Non-pigmented ciliary epithelial cell (primary cell): ENCODE results near the gene POU6F2.
"Not testable (repeated sequence)": the region's sequence is repeated elsewhere in the genome, so short reads cannot be mapped to it uniquely, and the experiment has no call there.

ENCODE experiments used
- DNase-seq: peaks from one replicate; pipeline ENCODE4 v3.0.0-alpha.2; 2010; ENCODE audit warnings: low read depth

Gene POU6F2

DNA sequence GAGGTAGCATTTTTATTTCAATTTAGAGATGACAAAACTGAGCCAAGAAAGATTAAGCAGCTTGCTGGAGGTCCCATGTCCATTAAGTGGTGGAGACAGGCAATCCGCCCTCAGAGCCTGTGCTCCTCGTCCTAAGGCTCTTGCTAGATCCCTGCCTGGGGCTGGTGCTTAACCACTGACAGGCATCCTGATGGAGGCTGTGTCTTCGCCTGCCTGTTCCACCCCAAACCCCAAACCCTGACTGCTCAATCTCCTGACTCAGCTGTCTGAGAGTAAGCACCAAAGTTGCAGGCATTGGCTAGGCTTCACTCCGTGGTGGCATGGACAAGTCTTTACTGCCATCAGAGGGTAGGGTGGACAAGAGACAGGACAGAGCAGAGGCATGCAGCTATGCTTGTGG is 209.4 kb downstream of the POU6F2 start:
- DNase-seq: no peak

DNA sequence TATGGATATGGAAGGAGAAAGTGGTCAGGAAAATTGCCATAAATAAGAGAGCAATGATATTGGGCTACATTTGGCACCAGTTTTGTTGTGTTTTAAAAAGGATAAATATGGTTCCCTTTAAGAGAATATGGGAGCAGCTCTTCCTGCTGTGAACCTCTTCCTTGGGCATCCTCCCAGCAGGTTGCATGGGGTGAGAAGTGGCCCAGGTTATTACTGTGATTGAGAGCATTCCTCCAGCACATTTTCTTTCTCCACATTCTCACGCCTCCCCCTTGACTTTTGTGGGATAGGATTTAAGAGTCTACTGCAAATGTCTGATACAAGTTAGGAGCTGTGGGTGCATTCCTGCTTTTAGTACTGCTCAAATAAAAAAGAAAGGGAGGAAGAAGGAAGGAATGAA is 214.8 kb downstream of the POU6F2 start:
- DNase-seq: no peak

DNA sequence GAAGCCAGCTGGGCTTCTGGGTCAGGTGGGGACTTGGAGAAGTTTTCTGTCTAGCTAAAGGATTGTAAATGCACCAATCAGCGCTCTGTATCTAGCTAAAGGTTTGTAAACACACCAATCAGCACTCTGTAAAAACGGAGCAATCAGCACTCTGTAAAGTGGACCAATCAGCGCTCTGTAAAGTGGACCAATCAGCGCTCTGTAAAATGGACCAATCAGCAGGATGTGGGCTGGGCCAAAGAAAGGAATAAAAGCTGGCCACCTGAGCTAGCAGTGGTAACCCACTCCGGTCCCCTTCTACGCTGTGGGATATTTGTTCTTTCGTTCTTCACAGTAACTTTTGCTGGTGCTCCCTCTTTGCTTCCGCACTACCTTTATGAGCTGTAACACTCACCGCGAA is 216.7 kb downstream of the POU6F2 start:
- DNase-seq: not testable (repeated sequence)

DNA sequence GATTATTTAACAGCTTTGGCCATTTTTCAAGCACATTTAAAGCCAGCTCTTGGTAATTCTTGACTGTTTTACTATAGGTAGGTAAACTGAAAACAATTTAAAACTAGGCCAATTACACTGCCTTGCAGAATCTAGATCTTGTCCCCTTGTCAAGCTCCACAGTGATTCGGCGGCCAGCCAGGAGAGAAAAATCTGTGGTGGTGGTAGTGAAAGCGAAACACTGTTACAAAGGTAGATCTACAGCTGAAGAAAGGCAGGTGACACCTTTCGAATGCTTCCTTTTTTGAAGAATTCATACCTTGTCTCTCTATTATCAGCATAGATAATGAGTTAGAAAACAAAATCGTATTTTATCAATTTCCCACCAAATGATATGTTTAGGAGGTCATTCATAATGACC is 218.3 kb downstream of the POU6F2 start:
- no peak for DNase-seq

DNA sequence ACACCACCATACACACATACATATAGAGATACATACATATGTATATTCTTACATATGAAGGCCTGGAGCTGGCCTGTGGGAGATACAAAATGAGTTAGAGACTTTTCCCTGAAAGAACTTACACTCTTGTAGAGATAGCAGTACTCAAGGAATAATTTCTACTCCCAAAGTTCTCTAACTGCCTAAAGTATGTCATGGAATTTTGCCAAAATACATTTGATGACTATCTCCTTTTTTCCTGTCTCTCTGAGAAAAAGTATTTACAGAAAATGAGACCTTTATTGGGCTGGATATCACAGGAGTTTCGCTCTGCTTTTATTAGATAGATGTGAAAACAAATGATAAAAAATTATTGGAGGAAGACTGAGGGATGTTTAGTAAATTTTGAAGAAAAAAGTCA is 220.1 kb downstream of the POU6F2 start:
- no peak for DNase-seq

DNA sequence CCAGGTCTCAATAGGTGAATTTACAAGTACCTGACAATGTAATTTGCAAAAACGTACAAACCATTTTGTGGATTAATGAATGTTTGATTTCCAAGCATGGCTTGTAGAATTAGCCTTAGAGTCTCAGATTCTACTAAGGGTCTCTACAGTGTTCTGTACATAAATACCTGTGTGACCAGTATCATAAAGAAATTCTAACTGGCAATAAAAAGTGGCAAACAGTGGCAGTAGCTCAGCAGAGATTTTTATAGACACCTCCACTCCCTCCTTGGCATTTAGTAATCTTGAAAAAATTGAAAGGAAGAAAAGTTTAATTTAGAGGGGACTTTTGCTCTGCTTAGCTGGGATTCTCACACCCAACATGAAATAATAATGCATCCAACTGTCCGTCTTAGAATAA is 220.8 kb downstream of the POU6F2 start:
- no peak for DNase-seq

DNA sequence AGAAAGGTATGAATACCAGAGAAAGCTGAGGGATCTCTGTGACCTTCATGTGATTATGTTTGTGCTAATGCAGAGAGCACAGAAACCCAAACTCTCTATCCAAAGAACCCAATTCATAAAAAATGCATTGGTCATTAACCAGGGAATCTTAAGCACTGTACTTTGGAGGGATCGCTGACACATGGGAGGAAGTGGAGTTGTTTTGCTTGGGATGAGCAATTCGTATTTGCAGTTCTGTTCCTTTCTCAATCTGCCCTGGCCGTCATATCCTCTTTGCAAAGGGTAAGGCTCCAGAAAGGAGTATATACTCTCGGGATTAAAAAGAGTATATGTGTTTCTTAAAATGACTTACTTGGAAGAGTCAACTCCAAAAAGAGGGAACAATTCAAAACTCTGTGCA is 221.3 kb downstream of the POU6F2 start:
- DNase-seq: no peak

DNA sequence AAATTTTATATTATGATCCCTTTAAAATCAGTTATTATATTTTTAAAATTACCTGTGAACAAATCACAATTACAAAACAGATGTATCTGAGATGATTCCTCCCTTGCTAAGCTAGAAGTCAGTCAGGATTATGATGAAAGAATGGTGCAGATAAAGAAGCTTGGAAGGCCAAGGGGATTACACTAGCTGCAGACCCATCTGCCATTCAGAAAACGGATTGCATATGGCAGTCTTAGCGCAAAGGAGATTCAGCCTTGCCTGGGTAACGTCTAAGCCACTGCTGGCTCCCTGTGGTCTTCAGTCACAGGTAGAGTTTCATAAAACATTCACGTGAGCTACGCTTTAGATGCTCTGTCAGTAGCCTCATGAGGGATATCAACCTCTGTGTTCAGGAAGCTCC is 222.2 kb downstream of the POU6F2 start:
- DNase-seq: no peak

DNA sequence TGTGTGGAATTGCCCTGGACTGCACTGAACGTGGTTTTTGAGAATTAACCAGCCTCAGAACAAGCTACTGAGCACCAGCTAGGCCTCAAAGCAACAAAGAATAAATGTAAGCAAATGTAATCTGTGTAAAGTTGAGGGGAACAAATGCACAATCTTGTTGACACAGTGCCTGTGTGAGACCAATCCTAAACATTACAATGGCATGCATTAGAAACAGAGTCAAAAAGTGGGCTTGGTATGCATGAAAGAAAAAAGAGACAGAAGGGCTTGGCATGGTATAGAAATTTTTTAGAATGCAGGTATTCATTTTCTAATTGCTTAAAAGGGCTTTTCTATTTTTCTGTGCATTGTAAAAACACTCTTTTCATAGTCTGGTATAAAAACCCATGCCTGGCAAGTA is 224.3 kb downstream of the POU6F2 start:
- DNase-seq: no peak

DNA sequence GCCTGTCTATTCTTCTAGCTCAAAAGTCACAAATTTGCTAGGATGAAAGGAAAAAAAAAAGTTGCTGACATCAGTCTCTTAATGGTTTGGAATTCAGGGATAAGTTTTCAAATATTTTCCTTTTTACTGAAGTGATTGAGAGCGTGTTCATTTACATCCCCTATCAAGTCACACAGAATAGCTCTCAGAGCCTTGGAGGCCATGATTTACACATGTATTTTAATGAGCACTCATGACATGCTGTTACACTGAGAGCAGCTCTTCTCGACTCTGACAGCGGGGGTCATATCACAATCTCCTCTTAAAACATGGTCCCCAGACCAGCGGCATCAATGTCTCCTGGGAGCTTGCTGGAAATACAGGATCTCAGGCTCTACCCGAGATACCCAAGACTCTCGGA is 232.7 kb downstream of the POU6F2 start:
- no peak for DNase-seq

DNA sequence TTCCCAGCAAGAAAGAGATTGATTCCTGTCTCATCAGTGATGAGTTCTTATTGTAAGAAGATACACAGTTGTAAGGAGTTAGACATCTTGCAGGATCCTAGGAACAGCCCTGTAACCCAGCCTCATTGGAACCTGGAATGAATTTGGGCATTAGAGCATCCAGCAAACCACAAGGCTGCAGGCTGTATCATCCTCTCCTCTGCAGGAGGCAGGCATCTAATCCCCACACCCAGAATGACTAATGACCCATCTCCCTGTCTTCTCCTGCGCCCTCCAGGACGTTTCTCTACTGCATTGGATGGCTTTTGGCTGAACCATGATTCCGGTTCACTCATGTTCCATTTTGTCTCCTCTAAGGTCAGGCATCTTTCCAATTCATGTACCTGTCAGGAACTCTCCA is 233.9 kb downstream of the POU6F2 start:
- no peak for DNase-seq

DNA sequence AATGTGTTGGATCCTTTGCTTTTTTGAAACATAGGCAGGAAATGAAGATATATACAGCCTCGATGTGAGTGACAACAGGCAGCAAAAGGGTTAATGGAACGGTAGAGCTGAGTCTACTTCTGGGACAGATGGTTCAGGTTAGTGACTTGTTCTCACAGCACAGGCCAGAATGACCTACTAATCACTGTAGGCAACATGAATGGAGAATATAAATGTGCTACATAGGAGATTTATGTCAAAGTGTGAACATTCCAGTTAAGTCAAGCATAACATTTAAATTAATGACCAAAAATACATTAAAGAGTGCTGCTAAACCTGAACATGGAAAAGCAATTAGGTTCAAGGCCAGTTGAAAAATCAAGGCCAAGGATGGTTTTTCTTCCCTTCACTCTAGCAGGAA is 235.2 kb downstream of the POU6F2 start:
- DNase-seq: no peak

DNA sequence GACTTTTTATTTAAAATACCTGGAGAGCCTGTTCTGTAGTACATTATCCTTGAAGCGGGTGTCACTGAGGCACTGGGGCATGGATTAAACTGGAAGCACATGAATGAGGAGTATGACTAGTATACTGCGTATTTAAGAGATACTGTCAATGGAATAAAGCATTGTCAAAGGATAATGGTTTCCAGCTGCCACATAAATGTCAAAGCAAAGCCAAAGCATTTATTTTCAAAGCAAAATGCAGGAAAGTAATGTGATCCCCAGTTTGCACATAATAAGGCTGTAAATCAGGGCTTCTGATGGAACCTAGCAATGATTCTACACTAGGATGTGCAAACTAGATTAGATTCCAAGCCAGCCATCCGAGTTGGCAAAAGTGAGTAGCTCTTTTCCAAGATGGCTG is 240.1 kb downstream of the POU6F2 start:
- DNase-seq: no peak

DNA sequence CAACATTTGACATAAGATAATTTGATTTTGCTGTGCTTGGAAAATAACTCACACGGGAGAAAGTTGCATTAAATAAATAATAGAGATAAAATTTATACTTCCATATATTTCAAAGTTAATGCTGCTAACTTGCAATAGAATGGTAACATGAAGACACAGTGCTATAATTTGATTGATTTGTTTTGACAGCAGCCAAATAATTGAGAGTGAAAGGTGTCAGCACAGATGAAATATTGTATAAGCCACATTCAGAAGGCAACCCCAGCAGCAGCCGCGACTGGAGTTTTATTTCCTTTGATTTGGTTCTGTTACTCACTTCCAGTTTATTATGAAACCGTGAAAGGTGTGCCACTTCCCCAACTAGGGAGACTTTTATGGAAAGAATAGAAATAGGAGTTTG is 242.2 kb downstream of the POU6F2 start:
- DNase-seq: no peak

DNA sequence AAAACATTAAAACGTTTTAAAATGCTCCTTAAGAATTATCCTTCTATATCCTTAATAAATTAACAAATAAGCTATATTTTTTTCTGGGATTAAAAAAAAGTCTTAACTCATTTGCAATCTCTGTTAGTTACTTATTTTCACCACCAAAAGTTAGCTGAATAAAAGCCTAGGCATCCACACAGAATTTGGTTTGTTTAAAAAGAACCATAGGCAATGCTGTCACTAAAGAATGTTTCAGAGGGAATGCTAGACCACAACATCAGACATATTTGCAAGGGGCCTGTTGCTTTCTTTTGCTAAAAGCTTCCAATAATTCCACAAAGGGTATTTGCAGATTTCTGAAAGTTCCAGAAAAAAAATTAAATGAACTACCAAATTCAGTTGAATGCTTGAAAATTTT is 244.2 kb downstream of the POU6F2 start:
- no peak for DNase-seq

DNA sequence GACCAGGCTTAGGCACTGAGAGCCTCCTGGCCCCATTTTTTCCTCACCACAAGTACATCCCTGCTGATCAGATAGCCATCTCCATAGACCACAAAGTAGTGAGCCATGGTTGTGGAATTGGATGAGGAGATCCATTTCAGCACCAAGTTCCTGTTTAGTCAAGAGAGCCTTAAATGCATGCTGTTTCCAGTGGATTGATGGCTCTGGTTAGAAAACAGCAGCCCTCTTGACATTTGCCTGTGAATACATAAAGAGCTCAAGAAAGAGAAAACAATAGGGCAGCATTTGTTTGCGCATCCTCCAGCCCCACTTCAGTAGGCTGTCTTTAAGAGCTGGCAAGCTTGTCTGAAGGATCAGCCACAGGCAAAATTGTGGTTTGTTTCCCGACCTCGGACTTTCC is 251.2 kb downstream of the POU6F2 start:
- DNase-seq: peak; percentile 13

DNA sequence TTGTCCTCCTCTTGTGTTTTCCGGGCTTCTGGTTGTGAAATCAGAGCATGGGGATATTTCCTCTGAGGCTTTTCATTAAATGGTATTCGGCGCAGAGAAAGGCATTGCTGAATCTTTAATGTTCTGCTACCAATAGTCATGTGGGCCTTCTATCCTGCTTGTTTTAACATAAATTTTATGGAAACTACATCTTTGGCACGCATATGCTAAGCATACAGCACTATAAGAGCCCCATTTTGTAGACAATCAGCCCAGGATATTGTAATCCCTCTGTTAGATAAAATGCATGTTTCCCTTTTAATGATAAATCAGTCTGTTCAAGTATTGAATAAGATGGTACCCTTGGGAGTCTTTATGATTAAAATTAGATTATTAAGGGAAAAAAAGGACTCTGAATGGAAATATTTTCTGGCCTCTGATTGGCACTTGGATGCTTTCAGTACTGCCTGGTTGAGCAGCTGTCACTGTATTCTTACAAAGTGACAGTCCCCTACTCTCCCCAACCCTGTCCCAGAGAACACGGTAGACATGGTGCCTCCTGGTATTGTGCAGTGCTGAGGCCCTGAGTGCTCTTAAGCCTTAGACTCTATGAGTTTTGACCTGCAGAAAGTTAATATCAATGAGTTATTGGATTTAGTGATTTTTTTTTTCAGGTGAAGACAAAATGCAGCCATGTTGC is 256.3 kb downstream of the POU6F2 start:
- DNase-seq: no peak

DNA sequence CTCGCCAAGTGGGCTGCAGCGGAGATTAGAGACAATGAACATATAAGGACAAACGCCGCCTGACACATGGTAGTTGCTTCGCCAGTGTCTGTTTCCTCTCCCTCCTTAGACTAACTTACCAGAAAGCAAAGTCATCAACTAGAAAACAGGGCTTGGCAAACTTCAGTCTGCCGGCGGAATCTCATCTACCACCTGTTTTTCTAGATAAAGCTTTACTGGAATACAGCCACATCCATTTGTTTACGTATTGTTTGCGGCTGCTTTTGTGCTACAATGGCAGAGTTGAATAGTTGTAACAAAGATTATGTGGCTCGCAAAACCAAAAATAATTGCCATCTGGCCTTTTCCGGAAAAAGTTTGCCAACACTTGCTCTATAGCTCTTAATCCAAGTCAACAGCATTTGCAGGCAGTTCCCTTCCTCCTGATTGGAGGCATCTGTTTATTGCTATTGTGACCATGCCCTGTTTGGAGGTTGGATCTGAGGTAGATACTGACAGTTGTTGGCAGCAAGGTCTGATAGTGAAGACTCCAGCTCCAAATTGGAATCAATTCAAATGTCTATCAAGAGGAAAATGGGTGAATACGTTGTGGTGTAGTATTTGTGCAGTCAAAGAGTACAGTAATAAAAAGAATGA is 260.6 kb downstream of the POU6F2 start:
- no peak for DNase-seq

DNA sequence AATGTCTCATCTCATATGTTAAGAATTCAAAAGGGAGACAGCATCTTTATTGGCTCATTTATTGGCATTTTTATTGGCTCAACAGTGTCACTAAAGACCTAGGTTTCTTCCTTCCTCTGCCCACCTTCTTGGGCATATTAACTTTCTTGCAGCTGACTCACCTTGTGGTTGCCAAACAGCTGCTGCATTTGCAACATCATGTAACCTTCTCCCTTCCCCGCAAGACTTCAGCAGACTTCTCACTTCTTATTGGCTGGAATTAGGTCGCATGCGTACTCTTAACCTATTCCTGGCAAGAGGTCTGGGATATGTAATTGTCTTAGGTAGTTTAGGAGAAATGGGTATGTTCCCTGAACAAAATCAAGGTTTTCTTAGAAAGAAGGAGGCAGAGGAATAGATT is 263.2 kb downstream of the POU6F2 start:
- no peak for DNase-seq

DNA sequence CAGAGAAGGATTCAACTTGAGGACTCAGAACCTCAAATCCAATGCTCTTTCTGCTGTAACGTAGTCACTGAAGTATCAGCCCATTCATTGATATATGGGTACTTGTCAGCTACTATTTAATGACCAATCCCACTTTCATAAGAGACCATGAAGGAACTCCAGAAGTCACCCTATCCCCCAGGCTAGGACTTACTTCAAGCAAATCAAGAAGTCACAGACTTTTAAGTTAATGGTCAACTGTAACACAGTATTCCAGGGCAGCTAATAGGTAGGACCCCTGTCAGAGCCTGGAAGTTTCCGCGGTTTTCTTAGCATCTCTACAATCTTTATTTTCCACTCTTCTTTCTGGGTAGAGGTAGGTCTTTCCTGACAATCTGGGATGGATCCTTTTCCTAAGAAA is 269.9 kb downstream of the POU6F2 start:
- DNase-seq: no peak

DNA sequence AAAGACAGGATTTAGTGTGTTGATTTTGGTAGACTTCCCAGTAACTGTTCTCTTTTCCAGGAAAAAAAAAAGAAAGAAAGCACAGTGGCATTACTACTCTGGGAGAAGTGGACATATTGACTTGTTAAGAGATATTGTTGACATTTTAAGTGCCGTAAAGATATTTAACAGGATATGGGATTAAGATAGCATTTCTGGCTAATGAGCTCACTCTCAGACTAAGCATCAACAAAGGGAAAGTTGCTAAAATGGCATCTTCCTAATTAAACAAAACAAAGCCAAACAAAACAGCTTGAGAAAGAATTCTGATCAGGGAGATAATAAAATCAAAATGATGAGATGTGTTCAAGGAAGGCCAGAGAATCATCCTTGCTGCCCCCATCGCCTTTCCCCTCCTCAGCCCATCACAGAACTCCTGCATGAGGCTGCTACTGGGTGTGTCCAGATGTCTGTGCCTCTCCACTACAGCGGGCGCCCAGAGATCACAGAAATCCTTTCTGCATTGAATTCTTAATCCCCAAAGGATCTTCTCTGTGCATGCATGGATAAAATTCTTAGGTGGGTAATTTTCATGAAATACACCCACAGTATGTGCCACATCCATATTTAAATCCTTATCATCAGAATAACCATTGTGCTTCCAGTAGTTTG is 270.5 kb downstream of the POU6F2 start:
- DNase-seq: no peak

DNA sequence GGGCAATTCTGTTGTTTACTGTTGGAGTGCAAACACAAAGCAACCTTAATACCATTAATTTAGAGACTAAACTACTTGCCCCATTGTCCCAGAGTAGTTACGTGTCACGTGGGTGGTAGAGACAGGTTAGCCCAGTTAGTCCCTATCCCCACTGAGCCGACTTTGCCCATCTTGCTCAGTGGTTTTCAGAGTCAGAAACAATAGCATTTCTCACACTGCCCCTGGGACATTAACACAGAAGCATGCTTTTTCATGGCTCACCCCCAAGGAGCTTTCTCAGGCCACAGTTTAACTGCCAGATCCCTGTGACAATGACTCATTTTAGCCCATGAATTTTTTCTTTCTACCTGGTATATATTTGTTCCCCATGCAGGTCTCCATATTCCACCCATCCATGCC is 271.0 kb downstream of the POU6F2 start:
- no peak for DNase-seq

DNA sequence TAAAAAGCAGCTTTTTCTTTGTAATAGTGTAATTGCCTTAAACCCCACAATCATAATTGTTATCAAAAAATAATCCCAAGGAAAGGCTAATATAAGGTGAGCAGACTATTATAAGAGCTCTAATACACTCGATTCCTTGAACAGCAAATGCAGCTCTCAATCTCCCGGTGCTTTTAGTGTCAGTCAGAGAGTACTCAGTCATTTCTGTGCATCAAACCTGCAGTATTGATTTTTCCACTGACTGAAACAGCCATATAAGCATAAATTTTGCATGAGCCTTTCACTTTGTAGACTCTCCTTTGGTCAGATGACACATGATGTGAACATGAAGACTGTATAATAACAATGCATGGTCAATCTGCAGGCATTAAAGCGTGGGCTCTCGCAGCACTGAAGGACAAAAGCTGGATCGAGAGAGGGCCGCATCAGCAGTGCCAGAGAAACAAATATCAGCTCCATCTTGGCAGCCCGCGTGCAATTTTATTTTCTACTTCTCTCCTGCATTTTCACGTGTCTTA is 272.0 kb downstream of the POU6F2 start:
- DNase-seq: no peak

DNA sequence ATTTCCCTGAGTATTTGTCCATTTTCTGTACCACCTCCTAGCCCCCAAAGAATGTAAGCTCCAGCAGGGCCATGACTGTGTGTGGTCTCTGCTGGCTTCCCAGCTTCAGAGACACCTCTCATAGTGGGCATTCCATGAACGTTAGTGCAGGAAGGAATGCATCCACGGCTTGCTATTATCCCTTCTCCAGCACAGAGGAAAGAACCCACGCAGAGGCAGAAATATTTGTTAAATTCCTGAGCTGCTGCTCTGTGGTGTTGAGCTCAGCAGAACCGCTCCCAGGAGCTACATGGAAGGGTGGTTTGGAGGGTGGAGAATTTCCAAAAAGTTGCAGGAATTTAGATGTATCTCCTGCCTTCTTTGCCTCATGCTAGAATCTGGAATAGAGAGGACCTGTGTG is 275.2 kb downstream of the POU6F2 start:
- DNase-seq: peak; percentile 14
